ENCODE measurements around the gene SLC16A1.
"Not testable (repeated sequence)": the region's sequence is repeated elsewhere in the genome, so short reads cannot be mapped to it uniquely, and the experiment has no call there.

The SLC16A1 gene

DNA sequence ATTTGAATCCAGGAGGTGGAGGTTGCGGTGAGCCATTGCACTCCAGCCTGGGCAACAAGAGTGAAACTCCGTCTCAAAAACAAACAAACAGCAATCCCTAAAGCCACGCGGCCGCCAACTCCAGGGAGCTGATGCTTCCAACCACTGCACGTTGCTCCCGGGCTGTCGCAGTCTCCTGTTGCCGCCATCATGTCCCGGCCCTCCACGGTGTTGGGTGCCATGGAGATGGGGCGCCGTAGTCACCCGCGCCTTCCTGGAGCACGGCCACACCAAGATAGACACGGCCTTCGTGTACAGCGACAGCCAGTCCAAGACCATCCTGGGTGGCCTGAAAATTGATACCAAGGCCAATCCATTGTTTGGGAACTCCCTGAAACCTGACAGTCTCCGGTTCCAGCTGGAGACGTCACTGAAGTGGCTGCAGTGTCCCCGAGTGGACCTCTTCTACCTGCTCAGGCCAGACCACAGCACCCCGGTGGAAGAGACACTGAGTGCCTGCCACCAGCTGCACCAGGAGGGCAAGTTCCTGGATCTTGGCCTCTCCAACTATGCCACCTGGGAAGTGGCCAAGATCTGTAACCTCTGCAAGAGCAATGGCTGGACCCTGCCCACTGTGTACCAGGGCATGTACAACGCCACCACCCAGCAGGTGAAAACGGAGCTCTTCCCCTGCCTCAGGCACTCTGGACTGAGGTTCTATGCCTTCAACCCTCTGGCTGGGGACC, 32.6 kb downstream of the SLC16A1 start:
- DNase-seq = no peak

DNA sequence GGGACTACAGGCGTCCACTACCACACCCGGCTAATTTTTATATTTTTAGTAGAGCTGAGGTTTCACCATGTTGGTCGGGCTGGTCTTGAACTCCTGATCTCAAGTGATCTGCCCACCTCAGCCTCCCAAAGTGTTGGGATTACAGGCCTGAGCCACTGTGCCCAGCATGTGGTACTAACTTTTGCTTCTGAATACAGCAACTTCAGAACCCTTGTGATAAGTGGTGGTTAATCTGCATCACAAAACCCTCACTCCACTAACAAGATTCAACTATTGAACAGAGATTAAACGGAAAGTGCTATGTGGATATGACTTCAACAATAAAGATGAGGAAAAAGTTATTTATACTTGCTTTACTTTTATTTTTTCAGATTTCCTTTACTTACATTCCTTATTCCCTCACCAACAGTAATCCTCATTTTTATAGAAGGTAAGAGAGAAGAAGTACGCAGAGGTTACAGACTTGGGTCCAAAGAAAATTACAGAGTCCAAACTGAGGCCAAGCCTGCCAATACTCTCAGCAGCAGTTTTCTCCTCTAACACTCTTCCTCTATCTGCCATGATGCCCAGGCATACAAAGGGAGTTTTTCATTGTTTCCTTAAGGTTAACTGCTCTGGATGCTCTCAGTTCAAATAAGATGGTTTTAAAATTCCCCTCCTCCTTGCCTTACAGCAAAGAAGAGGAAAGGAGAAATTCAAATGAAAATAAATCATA, 44.3 kb downstream of the SLC16A1 start:
- DNase-seq = no peak

DNA sequence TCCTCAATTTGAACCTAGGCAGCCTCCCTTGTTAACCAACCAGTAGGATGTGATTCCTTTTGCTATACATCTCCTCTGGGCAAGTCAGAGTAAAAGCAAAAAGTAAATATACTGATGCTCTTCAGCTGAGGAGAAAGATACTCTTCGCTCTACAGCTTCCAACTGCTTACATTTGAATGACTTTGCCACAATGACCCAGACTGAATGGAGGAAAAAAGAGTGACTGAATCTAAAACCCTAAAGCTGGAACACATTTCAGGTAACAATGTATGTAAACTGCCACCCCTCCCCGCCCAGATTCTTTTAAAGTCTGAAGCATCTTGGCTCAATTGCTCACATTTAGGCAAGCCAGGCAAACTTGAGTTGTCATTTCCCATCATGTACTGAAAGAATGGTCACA, 46.1 kb downstream of the SLC16A1 start:
- no peak for DNase-seq

DNA sequence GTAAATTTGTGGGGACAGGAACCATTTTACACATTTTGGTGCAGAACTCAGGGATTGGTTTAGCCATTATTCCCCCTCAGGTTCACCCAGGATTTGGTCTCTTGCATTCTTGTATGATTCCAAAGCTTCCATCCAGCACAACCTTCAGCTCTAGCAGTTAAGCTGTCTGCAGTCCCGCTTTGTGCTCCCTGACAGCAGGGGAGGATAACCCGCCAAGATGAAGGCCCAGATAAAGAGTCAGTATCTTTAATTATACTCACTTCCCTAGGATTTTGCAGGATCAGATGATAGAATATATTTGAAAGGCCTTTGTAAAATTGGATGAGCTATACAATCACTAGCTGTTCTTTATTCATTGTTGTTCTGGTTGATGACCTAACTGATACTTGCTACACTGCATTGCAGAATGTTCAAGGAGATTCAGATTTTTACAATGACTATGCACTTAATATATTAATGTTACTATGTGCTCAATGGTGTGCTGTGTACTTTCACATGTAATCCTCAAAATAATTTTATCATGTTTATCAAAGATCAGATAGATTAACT, 49.8 kb downstream of the SLC16A1 start:
- no peak for DNase-seq

GRCh38 chr1:112905395-112906149, 50.4 kb downstream of the SLC16A1 start:
- no peak for DNase-seq

- DNase-seq = no peak
Observed at GRCh38 chr1:112904831-112905261, 51.1 kb downstream of the SLC16A1 start.

DNA sequence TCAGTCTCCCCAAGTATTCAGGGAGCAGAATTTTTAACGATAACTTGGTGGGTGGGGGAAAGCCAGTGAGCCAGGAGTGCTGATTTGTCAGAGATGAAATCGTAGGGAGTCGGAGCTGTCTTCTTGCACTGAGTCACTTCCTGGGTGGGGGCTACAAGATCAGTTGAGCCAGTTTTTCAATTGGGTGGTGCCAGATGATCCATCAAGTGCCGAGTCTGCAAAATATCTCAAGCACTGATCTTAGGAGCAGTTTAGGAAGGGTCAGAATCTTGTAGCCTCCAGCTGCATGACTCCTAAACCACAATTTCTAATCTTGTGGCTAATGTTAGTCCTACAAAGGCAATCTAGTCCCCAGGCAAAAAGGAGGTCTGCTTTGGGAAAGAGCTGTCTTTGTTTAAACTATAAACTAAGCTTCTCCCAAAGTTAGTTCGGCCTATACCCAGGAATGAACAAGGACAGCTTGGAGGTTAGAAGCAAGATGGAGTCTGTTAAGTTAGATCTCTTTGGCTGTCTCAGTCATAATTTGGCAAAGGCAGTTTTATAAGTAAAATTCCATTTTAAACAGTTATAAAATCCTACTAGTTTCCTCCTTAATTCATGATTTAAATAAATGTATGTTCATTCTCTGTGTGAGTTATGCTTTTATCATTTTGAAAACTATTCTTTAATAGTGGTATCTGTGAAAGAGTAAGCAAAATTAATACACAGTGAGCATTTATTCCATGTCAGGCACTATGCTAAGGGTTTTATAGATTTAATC, 51.7 kb downstream of the SLC16A1 start:
- DNase-seq = no peak

DNA sequence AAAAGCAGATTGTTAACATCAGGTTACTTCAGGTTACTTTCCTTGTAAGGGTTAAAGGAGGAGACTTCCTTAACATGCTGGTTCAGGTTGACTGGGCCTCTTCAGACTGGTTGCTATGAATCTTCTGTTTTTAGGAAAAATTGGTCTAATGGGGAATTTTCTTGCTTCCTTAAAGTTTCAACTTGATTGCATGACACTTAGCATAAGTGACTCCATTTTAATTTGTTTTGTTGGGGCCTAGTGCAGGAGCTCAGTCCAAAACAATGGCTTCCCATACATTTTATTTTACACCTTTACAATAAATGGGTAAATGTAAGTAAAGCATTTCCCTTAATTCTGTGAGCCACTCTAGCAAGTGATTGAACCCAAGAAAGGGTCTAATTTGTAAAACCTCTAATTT, 53.8 kb downstream of the SLC16A1 start:
- no peak for DNase-seq

- DNase-seq = no peak
Observed at GRCh38 chr1:112901387-112901786, 54.6 kb downstream of the SLC16A1 start.

GRCh38 chr1:112896783-112897182, 59.2 kb downstream of the SLC16A1 start:
- no peak for DNase-seq

DNA sequence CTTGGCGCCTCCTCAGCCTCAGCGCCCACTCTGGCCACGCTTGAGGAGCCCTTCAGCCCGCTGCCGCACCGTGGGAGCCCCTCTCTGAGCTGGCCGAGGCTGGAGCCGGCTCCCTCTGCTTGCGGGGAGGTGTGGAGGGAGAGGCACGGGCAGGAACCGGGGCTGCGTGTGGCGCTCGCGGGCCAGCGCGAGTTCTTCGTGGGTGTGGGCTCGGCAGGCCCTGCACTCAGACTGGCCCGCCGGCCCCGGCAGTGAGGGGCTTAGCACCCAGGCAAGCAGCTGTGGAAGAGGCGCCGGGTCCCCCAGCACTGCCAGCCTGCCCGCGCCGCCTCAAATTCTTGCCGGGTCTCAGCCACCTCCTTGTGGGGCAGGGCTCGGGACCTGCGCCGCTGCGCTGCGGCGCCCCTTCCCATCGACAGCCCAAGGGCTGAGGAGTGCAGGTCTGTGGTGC, 61.4 kb downstream of the SLC16A1 start:
- DNase-seq = no peak

DNA sequence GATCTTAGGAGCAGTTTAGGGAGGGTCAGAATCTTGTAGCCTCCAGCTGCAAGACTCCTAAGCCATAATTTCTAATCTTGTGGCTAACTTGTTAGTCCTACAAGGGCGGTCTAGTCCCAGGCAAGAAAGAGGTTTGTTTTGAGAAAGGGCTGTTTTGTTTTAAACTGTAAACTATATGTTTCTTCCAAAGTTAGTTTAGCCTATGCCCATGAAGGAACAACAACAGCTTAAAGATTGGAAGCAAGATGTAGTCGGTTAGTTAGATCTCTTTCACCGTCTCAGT, 62.0 kb downstream of the SLC16A1 start:
- no peak for DNase-seq

- no peak for DNase-seq
Observed at GRCh38 chr1:112893288-112894009, 62.5 kb downstream of the SLC16A1 start.

GRCh38 chr1:112889906-112890305, 66.1 kb downstream of the SLC16A1 start:
- DNase-seq = not testable (repeated sequence)

- no peak for DNase-seq
Observed at GRCh38 chr1:112889052-112889768, 66.8 kb downstream of the SLC16A1 start.

DNA sequence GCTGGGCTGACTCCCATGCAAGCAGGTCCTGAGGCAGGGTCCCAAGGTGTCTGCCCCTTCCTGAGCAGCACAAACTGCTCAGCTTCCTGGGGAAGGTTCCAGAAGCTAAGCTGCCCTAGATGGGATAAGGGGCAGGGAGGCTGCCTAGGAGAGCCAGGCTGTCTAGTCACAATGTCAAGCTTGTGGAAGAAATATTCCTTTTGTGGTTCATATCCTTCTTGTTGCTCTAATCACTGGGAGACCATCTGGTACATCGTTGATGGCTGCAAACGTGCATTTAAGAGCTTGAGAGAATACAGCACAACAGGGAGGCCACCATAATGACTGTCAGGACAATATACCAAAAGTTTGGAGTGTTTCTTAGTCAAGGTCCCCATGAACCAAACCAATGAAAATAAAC, 67.4 kb downstream of the SLC16A1 start:
- DNase-seq = no peak

DNA sequence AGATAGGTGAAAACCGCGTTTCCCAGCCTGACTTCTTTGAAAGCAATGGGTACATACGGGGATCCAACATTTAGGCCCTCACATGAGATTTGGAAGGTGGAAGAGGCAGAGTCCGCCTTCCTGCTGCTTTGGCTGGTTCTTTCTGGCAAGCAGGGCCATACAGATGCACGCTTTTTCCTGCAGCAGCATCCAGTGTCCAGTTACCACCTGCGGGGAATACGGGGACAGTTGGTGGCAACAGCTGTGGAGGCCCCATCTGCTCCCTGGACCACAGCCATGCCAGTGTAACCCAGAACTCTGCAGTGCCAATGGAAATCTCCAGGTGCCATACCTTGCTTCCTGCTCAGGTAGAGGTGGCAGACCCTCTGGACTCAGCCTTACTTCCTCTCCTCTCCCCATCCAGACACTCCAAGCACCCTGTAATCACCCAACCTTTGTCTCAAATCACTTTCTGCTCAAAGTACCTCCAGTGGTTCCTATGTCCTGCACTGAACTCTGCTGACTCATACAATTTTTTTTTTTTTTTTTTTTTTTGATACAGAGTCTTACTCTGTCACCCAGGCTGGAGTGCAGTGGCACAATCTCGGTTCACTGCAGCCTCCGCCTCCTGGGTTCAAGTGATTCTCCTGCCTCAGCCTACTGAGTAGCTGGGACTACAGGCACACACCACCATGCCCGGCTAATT, 68.3 kb downstream of the SLC16A1 start:
- no peak for DNase-seq

DNA sequence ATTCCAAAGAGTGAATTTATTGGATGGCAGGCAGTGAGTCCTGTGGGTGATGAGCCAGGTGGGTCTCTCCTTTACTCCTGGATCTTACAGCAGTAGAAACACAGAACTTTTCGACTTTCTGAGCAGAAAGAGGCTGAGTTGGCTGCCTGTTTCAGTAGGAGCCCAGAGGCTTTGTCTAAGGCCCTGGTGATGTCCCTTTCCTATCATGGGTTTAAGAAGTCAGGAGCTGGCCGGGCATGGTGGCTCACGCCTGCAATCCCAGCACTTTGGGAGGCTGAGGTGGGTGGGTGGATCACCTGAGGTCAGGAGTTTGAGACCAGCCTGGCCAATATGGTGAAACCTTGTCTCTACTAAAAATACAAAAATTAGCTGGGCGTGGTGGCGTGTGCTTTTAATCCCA, 71.0 kb downstream of the SLC16A1 start:
- DNase-seq = not testable (repeated sequence)

DNA sequence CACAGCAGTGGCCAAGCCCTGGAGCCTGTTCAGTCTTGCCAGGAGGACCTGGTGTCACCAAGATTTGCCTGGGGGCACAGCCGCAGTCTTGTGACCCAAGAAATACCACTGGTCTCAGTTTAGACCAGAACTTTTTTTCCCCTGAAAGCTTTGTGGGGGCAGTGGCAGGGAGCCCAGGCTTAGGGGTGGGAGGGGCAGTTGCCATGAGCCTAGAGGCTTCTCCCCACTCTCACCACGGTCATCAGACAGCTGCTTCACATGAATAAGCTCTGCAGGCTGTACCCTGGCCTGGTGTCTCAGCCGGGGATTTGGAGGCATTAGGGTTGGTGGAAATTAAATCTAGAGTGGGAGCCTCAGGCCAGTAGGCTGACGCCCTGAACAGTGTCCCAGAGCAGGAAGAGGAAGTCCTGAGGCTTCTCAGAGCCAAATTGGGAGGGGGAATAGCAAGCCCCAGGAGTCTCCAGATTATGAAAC, 73.7 kb downstream of the SLC16A1 start:
- DNase-seq = no peak

- no peak for DNase-seq
Observed at GRCh38 chr1:112881742-112882127, 74.3 kb downstream of the SLC16A1 start.

GRCh38 chr1:112879834-112880233, 76.2 kb downstream of the SLC16A1 start:
- DNase-seq = no peak
